NCI-H2196 treated with DMSO at 0.1 percent for 48 hours (cell line): ENCODE measurements around the gene NRXN2.
A peak's percentile ranks its signal among the peaks of the same experiment; 100 is the strongest.
"Not testable (repeated sequence)": the region's sequence is repeated elsewhere in the genome, so short reads cannot be mapped to it uniquely, and the experiment has no call there.

Experiments used
- DNase-seq: peaks from one replicate; lab custom pipeline; 2025; ENCODE audit not compliant: unreplicated experiment; lab: John Stamatoyannopoulos, UW

The NRXN2 gene

DNA sequence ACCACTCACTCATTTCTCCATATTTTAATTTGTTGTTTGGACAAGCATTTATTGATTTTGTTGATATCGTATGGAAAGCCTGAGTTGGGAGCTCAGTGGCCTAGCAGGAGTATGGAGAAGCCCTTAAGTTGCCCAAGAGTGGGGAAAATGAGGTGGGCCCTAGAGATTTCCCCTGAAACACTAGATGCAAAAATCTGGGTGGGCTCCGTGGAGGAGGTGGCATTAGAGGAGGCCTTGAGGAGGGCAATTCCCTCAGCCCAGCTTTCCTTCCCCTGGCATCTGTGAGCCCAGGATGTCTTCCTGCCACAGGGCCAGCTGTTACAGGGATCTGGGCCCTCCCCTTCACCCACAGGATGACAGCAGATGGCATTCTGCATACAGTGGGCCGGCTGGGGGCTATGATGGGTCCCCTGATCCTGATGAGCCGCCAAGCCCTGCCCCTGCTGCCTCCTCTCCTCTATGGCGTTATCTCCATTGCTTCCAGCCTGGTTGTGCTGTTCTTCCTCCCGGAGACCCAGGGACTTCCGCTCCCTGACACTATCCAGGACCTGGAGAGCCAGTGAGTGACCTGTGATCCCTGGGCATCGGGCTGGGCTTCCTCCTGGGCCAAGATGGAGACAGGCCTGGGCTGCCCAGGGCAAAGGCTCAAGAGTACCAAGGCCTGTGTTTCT lies 153.6 kb downstream of the NRXN2 start:
- no peak for DNase-seq

- DNase-seq = no peak
Observed at GRCh38 chr11:64568584-64569140, 154.3 kb downstream of the NRXN2 start.

DNA sequence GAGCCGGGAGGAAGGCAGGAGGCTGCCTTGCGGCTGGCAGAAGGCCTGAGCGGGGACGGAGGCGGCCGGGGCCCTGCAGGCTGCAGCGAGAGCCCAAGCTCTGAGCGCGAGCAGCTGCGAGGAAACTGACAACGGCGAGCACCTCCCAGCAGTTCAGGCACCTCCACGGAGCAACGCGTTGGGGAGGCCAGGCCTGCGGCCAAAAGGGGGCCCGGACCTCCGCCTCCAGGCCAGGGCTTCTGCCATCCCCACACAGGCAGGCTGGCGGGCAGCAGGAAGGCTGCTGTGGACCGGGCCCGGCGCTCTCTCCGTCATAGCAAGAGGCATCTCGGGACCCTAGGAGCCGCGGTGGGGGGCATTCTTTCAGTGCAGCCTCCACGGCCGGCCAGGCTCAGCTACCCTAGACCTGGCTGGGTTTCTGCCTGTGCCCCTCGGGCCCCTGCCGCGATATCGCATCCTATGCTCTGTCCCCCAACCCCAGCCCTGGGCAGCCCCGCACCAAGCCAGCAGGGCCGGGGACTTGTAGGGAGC lies 154.9 kb downstream of the NRXN2 start:
- no peak for DNase-seq

DNA sequence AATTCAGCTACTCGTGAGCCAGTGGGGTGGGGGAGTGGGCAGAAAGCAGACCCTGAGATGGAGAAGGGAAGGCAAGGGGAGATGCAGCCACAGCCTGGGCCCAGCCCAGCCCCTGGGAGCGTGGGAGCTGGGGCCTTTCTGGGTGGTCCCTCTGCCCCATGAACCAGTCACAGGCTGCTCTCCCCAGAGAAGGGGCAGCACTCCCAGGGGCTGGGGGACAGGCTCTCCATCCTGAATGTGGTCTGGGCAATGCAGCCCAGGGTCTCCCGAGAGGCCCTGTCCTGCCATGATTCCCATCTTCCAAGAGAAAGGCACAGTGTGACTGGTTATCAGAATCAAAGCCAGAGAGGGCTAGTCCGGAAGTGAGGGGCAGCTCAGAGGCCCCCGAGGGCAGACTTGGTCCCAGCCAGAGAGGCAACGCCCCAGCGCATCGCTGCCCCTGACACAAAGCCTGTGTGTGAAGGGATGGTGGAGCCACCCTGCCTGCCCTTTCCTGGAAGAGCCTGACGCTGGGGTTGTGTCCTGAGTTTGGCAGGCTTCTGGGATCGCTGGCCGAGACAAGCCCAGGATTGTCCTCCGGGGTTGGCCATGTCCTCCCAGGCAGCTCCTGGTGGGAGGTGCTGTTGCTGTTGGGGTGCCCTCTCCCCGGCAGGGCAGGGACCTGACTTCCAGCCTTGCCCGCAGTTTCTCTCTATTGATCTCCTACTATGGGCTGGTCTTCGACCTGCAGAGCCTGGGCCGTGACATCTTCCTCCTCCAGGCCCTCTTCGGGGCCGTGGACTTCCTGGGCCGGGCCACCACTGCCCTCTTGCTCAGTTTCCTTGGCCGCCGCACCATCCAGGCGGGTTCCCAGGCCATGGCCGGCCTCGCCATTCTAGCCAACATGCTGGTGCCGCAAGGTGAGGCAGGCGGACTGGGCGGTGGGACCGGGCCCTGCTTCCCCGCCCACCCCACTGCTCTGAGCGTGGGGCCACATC lies 155.8 kb downstream of the NRXN2 start:
- no peak for DNase-seq

DNA sequence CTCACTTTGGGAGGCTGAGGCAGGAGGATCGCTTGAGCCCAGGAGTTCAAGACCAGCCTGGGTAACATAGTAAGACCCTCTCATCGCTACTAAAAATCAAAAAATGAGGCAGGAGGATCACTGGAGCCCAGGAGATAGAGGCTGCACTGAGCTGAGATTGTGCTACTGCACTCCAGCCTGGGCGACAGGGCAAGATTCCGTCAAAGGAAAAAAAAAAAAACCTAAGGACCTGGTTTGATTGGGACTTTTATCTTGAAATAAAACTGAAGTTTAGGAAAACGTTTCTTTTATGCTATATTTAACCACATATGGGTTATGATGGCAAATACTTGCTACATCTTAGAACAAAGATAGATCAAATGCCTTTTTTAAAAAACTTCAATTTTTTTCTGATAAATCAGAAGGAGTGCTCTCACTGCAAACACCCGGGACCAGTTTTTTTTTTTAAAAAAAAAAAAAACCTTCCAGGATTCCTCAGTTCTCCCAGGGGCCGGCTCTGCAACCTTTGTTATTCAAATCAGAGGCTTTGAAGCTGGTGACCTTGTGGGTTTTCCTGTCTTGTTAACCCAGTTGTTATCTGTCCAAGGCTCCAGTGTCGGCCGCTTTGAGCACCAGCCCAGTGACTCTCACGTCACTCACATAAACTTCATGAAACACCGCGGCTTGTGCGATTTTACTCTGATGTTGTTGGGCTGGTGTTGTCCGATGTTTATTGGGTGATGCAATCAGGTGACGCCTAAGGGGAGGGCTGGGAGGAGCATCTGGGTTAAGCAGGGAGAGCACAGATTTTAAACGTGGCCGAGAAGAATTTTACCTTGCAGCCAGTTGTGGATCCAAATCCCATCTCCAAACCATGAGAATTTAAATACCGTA lies 156.7 kb downstream of the NRXN2 start:
- peak; percentile 52 for DNase-seq

DNA sequence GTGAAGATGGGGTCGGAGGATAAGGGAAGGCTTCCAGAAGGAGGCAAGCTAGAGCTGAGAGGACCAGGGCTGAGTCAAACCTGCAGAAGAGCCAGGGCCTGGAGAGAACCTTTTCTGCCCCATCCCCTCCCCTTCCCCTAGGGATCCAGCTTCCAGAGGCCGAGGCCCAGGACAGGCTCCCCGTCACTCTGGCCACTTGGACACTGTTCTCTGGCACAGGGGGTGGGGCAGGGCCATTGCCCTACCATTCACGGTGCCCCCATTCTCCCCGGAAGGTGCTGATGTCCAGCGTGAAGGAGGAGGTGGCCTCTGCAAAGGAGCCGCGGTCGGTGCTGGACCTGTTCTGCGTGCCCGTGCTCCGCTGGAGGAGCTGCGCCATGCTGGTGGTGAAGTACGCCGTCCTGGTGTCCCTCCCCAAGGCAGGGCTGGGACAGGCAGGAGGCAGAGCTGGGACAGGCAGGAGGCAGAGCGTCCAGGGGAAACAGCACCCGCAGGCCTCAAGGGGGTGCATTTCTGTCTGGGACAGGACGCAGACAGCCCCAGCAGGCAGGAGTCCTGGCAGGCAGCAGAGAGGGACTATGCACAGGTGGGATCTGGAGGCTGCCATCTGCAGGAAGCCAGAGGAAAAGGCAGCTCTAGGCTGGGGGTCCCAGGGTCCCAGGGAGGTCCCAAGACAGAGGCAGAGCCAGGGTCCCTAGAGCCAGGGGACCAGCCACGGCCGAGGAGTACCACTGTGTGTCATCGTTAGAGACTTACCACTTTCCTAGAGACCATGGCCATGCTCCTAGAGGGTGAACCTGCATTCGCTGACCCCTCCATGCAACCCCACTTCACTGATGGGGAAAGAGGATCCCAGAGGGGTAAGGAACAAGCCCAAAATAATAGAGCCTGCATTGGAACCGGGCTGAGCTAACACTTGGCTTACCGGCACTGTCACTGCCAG lies 157.8 kb downstream of the NRXN2 start:
- DNase-seq = no peak

DNA sequence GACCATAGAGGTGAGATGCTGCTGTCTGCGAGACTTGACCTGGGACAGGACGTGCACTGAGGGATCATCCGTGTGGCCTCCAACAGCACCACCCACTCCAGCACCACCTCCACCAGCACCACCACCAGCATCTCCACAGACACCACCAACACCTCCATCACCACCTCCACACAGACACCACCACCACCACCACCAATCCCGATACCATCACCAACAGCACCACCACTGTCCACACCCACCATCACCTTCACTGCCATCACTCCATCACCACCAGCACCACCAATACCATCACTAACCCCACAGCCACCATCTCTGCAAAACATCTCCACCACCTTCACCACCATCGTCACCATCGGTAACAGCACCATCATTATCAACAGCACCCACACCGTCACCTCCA lies 158.6 kb downstream of the NRXN2 start:
- no peak for DNase-seq

DNA sequence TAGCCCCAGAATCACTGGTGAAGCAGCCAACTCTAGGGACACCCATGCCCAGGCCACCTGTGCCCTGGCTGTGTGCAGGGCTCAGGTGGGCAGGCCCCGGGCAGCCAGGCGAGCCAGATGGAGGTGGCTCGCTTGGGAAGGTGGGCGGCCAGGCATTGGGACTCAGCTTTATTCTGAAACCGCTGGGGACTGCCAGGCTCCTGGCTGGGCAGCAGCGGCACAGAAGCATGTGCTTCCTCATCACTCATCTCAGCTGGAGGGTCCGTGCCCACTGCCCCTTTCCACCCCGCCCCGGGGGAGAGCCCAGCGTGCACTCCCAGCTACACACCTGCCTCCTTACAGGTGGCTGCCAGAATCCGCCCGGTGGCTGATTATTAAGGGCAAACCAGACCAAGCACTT lies 159.0 kb downstream of the NRXN2 start:
- no peak for DNase-seq

DNA sequence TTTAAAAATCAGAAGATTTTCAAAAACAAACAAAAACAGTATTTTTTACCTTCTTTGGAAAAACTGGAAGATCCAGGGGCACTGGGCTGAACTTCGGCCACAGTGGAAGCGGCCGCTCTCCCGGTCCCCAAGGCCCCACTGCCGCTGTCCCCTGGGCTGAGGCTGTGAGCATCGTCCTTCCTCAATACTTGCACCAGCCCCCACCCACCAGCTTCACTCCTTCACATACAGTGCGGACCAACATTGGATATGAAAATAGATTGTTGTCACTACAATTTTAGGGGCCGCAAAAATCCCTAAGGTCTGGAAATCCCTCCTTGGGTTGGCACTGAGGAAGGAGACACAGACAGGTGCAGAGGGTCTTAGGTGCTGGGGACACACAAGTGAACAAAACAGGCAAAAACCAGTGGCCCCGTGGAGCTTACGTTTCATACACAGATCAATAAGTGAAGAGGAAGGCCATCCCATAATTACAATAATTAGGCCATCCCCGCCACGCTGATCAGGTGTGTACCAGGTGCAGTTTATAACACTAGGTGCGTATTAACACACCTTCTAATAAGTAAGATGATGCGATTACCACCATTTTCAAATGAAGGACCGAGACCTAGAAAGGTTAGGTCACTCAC lies 160.2 kb downstream of the NRXN2 start:
- DNase-seq = no peak

- no peak for DNase-seq
Observed at GRCh38 chr11:64561984-64562722, 160.8 kb downstream of the NRXN2 start.

DNA sequence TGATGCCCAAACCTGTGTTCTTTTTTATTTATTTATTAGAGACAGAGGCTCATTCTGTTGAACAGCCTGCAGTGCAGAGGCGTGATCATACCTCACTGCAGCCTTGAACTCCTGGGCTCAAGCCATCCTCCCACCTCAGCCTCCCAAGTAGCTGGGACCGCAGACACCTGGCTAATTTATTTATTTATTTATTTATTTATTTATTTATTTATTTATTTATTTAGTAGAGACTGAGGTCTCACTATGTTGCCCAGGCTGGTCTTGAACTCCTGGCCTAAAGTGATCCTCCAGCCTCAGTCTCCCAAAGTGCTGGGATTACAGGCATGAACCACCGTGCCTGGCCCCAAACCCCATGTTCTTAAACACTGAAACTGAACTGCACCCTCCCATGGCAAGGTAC lies 161.6 kb downstream of the NRXN2 start:
- not testable (repeated sequence) for DNase-seq

DNA sequence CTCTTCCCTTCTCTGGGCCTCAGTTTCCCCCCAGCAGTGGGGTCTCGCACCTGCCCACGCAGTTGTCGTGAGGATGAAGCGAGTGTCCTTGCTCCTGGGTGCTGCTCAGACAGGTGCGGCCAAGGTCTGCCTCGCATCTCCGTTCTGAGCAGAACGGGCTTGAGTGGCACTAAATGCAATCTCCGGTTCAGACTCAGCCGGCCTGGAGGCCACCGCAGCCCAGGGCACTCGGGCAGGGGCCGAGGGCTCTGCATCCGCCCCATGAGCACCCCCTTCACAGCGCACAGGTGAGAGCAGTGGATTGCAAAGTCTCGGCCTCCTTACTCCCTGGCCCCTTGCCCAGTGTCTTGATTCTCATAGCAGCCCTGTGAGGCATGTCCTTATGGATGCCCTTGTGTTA lies 162.1 kb downstream of the NRXN2 start:
- no peak for DNase-seq

- no peak for DNase-seq
Observed at GRCh38 chr11:64560139-64560771, 162.7 kb downstream of the NRXN2 start.

- DNase-seq = no peak
Observed at GRCh38 chr11:64559351-64560138, 163.5 kb downstream of the NRXN2 start.

DNA sequence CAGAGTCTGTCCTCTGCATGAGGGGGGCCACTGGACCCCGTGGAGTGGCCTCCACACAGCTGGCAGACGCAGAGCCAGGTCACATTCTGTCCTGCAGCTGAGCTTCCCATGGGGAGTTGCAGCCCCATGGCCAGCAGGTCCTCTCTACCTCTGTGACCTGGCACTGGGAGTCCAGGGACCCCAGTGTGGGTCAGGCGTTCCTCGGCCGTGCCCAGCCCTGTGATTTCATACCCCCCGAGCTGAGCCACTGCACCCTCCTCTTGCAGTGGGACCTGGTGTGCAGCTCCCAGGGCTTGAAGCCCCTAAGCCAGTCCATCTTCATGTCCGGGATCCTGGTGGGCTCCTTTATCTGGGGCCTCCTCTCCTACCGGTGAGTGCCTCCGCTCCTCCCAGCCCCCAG lies 164.1 kb downstream of the NRXN2 start:
- no peak for DNase-seq

DNA sequence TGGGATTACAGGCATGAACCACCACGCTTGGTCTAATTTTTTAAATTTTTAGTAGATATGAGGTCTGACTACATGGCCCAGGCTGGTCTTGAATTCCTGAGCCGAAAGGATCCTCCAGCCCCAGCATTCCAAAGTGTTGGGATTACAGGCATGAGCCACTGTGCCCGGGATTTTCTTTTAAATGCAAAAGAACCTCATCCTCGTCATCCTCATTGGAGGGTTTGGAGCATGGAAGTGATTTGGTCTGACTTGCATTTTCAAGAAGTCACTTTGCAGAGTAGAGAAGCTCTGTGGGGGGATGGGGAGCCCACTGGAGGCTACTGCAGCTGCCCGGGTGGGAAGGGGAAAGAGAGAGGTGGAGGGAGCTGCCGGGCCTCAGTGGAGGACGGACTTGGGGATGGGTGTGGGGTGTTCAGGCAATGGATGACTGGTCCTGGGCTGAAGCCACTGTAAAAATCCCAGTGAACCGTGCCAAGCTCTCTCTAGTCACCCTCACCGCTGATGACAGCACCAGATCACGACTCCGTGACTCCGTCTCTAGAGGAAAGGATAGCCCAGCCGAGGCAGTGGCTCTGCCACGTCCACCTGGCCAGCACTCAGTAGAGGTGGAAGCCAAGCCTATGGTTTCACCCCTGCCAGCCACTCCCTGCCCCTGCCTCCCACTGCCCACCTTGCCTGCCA lies 164.8 kb downstream of the NRXN2 start:
- no peak for DNase-seq
